Measurements from ENCODE around the gene PYROXD2.

DNA sequence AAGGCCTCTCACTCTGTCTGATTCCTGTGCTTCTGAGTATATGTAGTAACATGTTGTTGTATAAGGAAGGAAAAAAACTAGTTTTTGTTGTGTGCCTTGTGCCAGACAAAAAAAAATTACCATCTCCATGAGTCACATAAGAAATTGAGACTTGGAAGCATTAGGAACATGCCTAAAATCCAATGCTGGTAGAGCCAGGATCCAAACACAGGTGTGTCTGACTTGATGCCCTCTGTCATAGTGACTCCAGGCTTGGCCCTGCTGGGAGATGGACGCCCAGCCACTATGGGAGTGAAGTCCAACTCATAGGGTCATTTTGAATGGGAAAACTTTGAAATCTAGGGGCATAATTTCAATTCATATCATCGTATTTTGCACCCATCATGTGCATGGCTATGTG lies 38.0 kb downstream of the PYROXD2 start:
- TF ChIP-seq CTCF (IDR thresholded peaks at IDR 0.05) = no peak
- TF ChIP-seq POLR2A (IDR thresholded peaks at IDR 0.05) = no peak
